Lower lobe of right lung (tissue), 2 donors: ENCODE data around the gene ADGRA1. TPM values are rescaled to one million over a fixed set of nuclear protein-coding genes. Genes with fewer than 3 reads are reported as not detected.

Experiments
- ATAC-seq, 2 donors: fragments of 200-7000 bp; cut with Tn5 transposase; one replicate each; pipeline ENCODE4 v1.9.1; 2020 to 2022; ENCODE audit warnings: mild to moderate bottlenecking in 2 of 2, moderate library complexity in 2 of 2
- DNase-seq: peaks from one replicate; pipeline ENCODE4 v3.0.0-alpha.2; 2020
- H3K27ac ChIP-seq: fragments of 200-600 bp; one replicate; pipeline ENCODE4 v1.8.0; 2022
- H3K27me3 ChIP-seq: fragments of 200-600 bp; one replicate; pipeline ENCODE4 v1.8.0; 2022; ENCODE audit warnings: low read depth
- H3K36me3 ChIP-seq: fragments of 200-600 bp; one replicate; pipeline ENCODE4 v1.8.0; 2022; ENCODE audit warnings: mild to moderate bottlenecking
- H3K4me1 ChIP-seq: fragments of 200-600 bp; one replicate; pipeline ENCODE4 v1.8.0; 2022
- H3K4me3 ChIP-seq: fragments of 200-600 bp; one replicate; pipeline ENCODE4 v1.8.0; 2022; ENCODE audit warnings: mild to moderate bottlenecking
- H3K9me3 ChIP-seq: fragments of 200-600 bp; one replicate; pipeline ENCODE4 v1.8.0; 2022
- intact Hi-C: fragments of 100-400 bp; cut with DNase I; formaldehyde crosslinking; loops from one replicate; pipeline ENCODE4 v1.11.0; 2022
- total RNA-seq: library from RNA; stranded (reverse); fragmentation: NEBNext Ultra II Directional; extraction: Animal tissue kit (Norgen Biotek cat#: 25700); gene quantifications from one replicate; pipeline ENCODE4 v1.2.1, GENCODE V29; 2021
- TF ChIP-seq, protein P1 (sequence below): fragments of 200-600 bp; IDR thresholded peaks from one replicate; pipeline ENCODE4 v1.8.0; 2022; ENCODE audit warnings: antibody characterized with exemption, mild to moderate bottlenecking
- donor health status: DM: no; HTN: yes; CAD: no; lungs with severe emphysema.

Gene ADGRA1
- total RNA-seq, 1 donor from 2014 or later = 0.38 TPM

DNA sequence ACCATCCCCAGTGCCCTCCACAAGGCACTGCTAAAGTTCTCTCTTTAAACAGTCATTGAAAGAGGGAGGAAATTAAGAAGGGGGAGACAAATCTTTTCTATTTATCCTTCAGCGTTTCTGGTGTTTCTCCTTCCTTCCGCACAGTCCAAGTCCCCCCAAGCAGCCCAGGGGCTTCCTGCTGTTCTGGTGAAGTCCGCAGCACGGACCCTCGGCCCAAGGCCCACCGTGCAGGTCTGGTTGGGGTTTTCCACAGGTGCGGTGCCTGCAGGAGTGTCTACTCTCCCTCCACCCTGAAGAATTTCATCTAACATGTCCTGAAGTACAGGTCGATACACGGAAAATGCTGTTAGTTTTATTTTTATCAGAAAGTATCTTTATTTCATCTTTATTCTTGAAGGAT is 38.2 kb downstream of the ADGRA1 start:
- ATAC-seq (no peak), DNase-seq (peak; percentile 24)
- no peak overlapping the region for H3K27ac ChIP-seq
- no peaks in the 10 kb centered on the region for H3K36me3 ChIP-seq
- TF ChIP-seq, protein P1, sequence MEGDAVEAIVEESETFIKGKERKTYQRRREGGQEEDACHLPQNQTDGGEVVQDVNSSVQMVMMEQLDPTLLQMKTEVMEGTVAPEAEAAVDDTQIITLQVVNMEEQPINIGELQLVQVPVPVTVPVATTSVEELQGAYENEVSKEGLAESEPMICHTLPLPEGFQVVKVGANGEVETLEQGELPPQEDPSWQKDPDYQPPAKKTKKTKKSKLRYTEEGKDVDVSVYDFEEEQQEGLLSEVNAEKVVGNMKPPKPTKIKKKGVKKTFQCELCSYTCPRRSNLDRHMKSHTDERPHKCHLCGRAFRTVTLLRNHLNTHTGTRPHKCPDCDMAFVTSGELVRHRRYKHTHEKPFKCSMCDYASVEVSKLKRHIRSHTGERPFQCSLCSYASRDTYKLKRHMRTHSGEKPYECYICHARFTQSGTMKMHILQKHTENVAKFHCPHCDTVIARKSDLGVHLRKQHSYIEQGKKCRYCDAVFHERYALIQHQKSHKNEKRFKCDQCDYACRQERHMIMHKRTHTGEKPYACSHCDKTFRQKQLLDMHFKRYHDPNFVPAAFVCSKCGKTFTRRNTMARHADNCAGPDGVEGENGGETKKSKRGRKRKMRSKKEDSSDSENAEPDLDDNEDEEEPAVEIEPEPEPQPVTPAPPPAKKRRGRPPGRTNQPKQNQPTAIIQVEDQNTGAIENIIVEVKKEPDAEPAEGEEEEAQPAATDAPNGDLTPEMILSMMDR = no peak
- intact Hi-C loops = no loop called here
- no peak overlapping the region for H3K4me3 ChIP-seq
- no peaks in the 10 kb centered on the region for H3K4me1 ChIP-seq
- H3K9me3 ChIP-seq = no peaks in the 10 kb centered on the region
- H3K27me3 ChIP-seq = peaks cover 36% of the 10 kb centered on the region

DNA sequence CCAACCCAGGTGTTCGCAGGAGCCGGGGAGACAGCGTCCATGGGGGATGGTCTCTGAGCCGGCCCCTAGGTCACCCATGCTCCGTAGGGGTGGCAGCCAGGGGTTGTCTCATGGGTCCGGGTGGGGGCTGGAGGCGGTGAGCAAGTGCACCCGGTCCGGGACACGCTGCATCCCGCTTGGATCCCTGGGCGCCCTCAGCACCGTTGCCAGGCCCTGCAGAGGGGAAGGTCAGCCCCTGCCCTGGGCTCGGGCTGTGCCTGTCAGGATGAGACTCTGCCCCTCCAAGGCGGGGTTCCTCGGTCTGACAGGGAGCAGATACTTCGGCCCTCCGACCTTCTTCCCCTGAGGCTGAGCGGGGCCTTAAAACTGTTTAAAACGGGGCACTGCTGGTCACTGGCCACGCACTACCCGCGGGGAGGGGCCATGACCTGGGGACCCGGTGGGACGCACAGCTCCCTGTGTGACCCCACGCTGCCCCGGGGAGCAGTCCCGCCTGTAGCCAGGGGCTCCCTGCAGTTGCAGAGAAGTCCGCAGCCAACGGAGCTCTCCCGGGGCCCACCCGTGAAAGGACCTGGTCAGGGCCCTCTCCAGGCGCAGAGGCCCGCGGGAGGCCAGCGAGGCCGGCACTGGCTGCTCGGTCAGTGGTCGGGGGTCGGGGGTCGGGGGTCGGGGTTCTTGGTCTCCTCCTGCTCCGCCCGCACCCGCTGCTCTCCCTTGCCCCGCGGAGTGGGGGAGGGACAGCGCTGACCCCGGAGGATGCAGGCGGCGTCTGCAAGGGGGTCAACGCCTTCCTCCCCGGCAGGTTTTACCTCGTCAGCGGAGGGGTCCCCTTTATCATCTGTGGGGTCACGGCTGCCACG is 38.9 kb downstream of the ADGRA1 start:
- Histone ChIP-seq H3K27me3 (peaks cover 36% of the 10 kb centered on the region), H3K36me3 (no peaks in the 10 kb centered on the region), H3K27ac (no peak overlapping the region), H3K4me3 (no peak overlapping the region), H3K9me3 (no peaks in the 10 kb centered on the region), H3K4me1 (no peaks in the 10 kb centered on the region)
- intact Hi-C loops = no loop called here
- TF ChIP-seq, protein P1 = no peak
- ATAC-seq = no peak
- peak; percentile 41 for DNase-seq

DNA sequence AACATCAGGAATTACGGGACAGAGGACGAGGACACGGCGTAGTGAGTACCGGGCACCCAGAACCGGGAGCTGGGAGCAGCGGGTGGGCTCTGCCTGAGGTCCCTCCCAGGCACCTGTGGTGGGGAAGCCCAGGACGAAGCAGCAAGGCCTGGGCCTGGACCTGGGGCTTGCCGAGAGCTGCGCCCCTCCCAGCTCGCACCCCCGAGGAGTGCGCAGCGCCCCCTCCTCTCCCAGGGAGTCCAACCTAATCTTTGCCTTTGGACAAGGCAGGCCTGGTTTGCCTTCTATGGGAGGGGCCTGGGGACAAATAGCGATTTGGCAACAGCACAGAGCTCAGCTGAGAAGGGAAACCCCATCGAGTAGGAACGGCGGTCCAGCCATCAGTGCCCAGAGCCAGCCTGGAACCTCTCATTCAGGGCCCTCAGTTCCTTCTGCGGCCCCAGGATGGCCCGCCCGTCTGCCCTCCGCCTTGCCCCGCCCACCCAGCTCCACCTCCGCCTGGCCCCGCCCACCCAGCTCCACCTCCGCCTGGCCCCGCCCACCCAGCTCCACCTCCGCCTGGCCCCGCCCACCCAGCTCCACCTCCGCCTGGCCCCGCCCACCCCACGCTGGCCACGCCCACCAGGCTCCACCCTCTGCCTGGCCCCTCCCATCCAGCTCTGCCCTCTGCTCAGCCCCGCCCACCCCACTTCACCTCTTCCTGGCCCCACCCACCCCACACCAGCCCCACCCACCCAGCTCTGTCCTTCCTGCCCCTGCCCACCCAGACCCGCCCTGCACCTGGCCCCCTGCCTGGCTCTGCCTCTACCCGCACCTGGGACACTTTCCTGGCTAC is 39.8 kb downstream of the ADGRA1 start:
- ATAC-seq (no peak), DNase-seq (peak; percentile 20)
- no peaks in the 10 kb centered on the region for H3K36me3 ChIP-seq
- intact Hi-C loops = no loop called here
- H3K4me3 ChIP-seq = no peak overlapping the region
- H3K4me1 ChIP-seq = no peaks in the 10 kb centered on the region
- H3K9me3 ChIP-seq = no peaks in the 10 kb centered on the region
- TF ChIP-seq, protein P1 = no peak
- H3K27ac ChIP-seq = no peak overlapping the region
- H3K27me3 ChIP-seq = peaks cover 36% of the 10 kb centered on the region

DNA sequence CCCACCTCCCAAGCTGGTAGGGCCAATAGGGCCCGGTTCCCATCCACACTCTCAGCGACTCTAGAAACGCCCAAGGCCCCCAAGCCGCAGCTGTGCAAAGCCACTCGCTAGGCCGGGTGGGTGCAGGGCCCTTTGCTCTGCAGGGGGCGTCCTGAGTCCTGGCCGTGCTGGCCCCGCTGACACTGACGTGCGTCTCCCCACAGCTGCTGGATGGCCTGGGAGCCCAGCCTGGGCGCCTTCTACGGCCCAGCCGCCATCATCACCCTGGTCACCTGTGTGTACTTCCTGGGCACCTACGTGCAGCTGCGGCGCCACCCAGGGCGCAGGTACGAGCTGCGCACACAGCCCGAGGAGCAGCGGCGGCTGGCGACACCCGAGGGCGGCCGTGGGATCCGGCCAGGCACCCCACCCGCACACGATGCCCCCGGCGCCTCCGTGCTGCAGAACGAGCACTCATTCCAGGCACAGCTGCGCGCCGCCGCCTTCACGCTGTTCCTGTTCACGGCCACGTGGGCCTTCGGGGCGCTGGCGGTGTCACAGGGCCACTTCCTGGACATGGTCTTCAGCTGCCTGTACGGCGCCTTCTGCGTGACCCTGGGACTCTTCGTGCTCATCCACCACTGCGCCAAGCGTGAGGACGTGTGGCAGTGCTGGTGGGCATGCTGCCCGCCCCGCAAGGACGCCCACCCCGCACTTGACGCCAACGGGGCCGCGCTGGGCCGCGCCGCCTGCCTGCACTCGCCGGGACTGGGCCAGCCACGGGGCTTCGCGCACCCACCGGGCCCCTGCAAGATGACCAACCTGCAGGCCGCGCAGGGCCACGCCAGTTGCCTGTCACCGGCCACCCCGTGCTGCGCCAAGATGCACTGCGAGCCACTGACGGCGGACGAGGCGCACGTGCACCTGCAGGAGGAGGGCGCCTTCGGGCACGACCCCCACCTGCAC is 40.7 kb downstream of the ADGRA1 start:
- Histone ChIP-seq H3K27ac (no peak overlapping the region), H3K36me3 (no peaks in the 10 kb centered on the region), H3K9me3 (no peaks in the 10 kb centered on the region), H3K27me3 (peaks cover 30% of the 10 kb centered on the region), H3K4me3 (no peak overlapping the region), H3K4me1 (no peaks in the 10 kb centered on the region)
- intact Hi-C loops = no loop called here
- no peak for ATAC-seq
- TF ChIP-seq, protein P1 = no peak
- peak; percentile 36 for DNase-seq
